GM19395 (cell line): ENCODE measurements around the gene MON1B.
"Not testable (repeated sequence)": the region's sequence is repeated elsewhere in the genome, so short reads cannot be mapped to it uniquely, and the experiment has no call there.

Experiments used
- ATAC-seq: cut with Tn5 transposase; IDR thresholded peaks from one replicate; pipeline ENCODE4 v1.9.1; 2021; ENCODE audit warnings: mild to moderate bottlenecking, moderate library complexity; ENCODE audit not compliant: unreplicated experiment

Gene MON1B

GRCh38 chr16:77190478-77191258, at the start of gene MON1B:
Gene MON1B (plus strand): TSS chr16:77191190. CDS start chr16:77191486, 296 bp downstream.
- peak; percentile 97 for ATAC-seq

GRCh38 chr16:77143364-77143763, 47.6 kb upstream of the MON1B start:
- ATAC-seq, result no peak

GRCh38 chr16:77148121-77148520, 42.9 kb upstream of the MON1B start:
- no peak for ATAC-seq

GRCh38 chr16:77157346-77158058, 33.5 kb upstream of the MON1B start:
- no peak for ATAC-seq

GRCh38 chr16:77158293-77158692, 32.7 kb upstream of the MON1B start:
- no peak for ATAC-seq

- no peak for ATAC-seq
These were observed 26.0 kb upstream of the MON1B start for GRCh38 chr16:77165006-77165405.

- not testable (repeated sequence) for ATAC-seq
These were observed 25.3 kb upstream of the MON1B start for GRCh38 chr16:77165536-77166236.

GRCh38 chr16:77166726-77167125, 24.3 kb upstream of the MON1B start:
- no peak for ATAC-seq

- ATAC-seq, result no peak
These were observed 22.1 kb upstream of the MON1B start for GRCh38 chr16:77168901-77169300.

- ATAC-seq, result peak; percentile 77
These were observed 21.2 kb upstream of the MON1B start for GRCh38 chr16:77169650-77170236.

- ATAC-seq, result no peak
These were observed 20.2 kb upstream of the MON1B start for GRCh38 chr16:77170805-77171204.

GRCh38 chr16:77171745-77172635, 19.0 kb upstream of the MON1B start:
- peak; percentile 86 for ATAC-seq

- ATAC-seq, result no peak
These were observed 18.0 kb upstream of the MON1B start for GRCh38 chr16:77172951-77173350.

- no peak for ATAC-seq
These were observed 7.9 kb upstream of the MON1B start for GRCh38 chr16:77183137-77183536.

GRCh38 chr16:77186298-77186697, 4.7 kb upstream of the MON1B start:
- not testable (repeated sequence) for ATAC-seq

GRCh38 chr16:77190190-77190477, 856 bp upstream of the MON1B start:
- peak; percentile 4 for ATAC-seq

- ATAC-seq, result peak; percentile 1
These were observed 424 bp downstream of the MON1B start for GRCh38 chr16:77191259-77191969.

GRCh38 chr16:77193377-77193776, 2.4 kb downstream of the MON1B start:
- ATAC-seq, result no peak

- ATAC-seq, result no peak
These were observed 3.6 kb downstream of the MON1B start for GRCh38 chr16:77194295-77195231.
